ENCODE results near the gene CNOT10.
"Not testable (repeated sequence)": the region's sequence is repeated elsewhere in the genome, so short reads cannot be mapped to it uniquely, and the experiment has no call there.

CNOT10 gene

GRCh38 chr3:32696523-32696922 is 11.5 kb downstream of the CNOT10 start:
- DNase-seq, result no peak

GRCh38 chr3:32698506-32698905 is 13.5 kb downstream of the CNOT10 start:
- DNase-seq, result no peak

DNA sequence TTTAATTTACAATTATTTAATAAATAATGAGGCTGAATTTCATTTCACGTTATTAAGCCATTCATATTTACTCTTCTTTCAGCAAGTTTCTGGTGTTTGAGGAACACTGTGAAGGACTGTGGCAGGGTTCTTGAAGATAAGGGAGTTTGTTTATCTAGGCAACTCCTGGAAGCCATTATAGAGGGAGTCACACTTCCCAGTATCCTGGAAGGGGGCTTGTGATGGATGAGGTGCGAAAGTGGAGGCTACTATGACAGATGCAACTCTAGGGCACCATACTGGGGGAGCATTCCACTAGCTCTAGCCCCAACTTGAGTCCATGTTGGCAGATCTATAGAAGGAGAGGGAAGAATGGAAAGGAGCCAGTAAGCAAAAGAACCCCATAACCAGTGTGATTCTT is 14.4 kb downstream of the CNOT10 start:
- DNase-seq, result no peak

DNA sequence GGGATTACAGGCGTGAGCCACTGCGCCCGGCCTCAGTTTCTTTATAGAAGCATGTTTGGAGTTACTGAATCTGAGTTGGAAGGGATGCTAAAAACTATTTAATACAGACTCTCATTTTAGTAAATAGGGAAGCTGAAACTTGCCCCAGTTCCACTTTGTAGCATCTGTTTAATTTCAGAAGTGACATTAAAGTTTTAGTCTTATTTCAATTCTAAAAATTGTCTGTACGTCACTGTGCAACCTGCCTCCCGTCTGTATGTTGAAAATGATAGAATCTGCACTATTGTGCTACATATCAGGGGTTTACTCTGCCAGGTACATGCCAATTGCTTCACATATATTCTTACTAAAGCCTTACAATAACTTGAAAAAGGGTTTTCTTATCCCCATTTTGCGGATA is 15.3 kb downstream of the CNOT10 start:
- DNase-seq, result no peak

GRCh38 chr3:32703491-32703972 is 18.5 kb downstream of the CNOT10 start:
- DNase-seq, result no peak

- no peak for DNase-seq
Measured at GRCh38 chr3:32705232-32705631, 20.2 kb downstream of the CNOT10 start.

DNA sequence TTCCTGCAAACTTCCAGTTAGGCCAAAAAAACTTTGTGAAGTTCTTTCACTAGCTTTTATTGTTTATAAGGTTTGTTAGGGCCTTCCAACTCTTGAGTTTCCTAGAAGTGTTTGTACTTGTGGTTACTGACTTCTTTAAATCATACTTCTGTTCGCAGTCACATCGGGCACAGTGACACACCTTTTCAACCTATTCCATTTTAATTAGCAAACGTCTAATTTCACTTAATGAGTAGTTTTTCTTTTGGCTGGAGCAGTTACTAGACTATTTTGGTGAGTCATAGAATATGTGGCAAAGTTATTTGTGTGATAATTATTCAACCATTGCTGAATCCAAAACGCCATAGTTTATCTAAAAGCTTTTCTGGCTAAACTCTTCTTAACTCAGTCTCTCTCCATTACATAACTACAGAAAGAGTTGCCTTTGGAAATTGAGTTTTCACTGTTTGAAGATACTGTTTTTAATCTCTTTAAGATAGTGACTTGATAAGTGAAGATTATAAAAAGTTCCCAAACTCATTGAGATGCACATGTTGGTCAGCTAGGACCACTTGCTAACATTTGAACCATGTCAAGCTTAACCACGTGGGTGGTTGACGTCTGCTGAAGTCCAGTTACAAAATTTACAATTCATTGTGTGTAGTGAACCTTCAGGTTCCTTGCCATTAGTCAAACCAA is 21.5 kb downstream of the CNOT10 start:
- DNase-seq, result no peak

DNA sequence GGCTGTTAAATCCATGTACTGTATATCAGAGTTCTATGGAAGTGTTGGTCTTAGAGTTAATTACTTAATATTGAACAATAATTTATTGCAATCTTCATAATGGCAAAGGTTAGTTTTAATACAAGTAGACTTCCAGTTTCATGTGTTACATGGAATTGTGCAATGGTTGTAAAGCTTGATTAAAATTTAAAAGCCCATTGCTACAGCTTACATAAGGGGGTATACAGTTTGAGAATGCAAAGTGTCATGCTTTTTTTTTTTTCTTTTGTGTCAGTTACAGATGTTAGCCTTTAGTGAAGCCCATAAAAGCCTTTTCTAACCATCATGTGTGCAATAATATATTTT is 22.0 kb downstream of the CNOT10 start:
- DNase-seq, result no peak

- no peak for DNase-seq
Measured at GRCh38 chr3:32708672-32709283, 23.8 kb downstream of the CNOT10 start.

DNA sequence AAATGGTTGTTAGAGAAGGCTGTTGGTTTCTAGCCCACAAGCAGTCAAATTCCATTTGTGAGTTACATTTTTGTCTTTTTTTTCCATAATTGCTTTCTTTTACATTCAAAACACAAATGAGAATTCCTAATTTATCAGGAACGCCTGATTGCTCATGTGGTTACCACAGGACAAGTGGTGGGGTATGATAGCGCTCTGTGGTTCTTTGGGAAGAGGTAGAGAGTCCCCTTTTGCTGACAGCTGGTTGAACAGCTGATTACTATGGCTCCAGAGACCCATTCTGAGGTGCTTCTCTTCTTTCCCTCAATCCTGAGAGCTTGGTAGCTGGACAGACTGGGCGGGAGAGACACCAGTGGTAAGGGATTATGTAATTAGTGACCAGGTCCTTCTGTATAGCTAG is 24.4 kb downstream of the CNOT10 start:
- no peak for DNase-seq

DNA sequence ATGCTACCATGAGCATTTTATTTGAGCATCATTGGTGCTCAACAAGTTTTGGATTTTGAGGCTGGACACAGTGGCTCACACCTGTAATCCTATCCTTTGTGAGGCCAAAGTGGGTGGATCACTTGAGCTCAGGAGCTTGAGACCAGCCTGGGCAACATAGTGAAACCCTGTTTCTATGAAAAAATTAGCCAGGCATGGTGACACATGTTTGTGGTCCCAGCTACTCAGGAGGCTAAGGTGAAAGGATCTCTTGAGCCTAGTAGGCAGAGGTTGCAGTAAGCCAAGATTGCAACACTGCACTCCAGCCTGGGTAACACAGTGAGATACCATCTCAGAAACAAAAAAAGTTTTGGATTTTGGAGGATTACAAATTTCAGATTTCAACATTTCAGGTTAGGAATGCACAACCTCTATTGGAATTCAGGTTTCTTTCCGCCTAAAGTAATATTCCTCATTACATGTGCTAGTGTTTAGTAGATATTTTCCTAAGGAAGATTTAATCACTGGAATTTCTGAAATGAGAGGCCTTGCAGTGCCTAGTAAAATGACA is 27.6 kb downstream of the CNOT10 start:
- DNase-seq, result no peak

DNA sequence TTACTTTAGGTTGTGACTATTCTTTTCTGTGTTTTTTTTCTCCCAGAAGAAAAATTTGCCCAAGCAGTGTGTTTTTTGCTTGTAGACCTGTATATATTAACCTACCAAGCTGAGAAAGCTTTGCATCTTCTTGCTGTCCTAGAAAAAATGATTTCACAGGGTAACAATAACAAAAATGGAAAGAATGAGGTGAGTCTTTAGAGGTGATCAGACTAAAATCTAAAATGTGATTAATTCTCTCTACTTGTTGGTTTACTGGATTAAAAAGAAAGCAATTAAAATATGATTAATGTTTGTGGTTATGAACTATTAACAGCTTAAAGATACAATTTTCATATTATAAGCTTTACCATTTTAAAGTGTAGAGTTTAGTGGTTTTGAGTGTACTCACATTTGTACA is 28.2 kb downstream of the CNOT10 start:
- no peak for DNase-seq

DNA sequence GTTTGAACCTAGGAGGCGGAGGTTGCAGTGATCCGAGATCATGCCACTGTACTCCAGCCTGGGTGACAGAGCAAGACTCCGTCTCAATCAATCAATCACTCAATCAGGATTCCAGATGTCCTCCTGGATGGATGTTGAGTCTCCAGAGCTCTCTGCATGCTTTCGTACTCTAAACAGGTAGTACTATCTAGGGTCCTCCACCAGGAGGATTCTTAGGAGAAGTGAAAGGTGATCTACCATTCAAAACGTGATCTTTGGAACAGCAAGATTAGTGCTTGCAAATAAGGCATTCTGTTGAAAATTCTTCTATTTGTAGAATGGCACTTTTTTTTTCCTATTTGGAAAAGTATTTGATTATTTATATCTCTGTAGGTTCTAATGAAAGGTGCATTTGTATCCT is 34.3 kb downstream of the CNOT10 start:
- no peak for DNase-seq

DNA sequence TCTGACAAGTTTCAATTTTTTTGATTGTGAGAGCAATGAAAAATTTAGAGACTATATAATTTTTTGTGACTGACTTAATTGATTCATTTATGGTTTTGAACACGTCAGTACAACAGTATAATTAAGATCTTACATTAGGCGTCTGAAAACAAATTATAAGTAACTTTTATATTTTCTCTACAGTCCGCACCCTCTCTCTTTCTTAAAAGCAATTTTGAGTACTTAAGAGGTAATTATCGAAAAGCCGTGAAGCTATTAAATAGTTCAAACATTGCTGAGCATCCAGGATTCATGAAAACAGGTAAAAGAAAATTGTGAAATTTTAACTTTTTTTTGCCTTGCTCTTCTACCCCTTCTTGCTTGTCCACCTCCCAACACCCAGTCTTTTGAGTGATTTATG is 34.9 kb downstream of the CNOT10 start:
- no peak for DNase-seq

- DNase-seq, result no peak
Measured at GRCh38 chr3:32725721-32726120, 40.7 kb downstream of the CNOT10 start.

- DNase-seq, result peak; percentile 9
Measured at GRCh38 chr3:32733631-32734229, 48.7 kb downstream of the CNOT10 start.

- DNase-seq, result no peak
Measured at GRCh38 chr3:32734756-32735155, 49.8 kb downstream of the CNOT10 start.

DNA sequence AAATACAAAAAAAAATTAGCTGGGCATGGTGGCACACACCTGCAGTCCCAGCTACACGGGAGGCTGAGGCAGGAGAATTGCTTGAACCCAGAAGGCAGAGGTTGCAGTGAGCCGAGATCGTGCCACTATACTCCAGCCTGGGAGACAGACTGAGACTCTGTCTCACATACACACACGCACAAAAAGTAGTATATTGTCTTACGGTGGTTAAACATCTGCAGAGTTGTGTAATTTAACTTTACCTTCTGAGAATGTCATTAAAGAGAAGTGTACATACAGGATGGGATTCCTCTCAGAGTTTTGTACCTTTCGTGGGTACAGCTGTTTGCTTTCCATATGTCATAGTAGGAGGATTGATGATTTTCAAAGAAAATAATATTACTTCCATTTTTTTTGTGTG is 58.5 kb downstream of the CNOT10 start:
- not testable (repeated sequence) for DNase-seq

- no peak for DNase-seq
Measured at GRCh38 chr3:32743934-32744333, 58.9 kb downstream of the CNOT10 start.

- DNase-seq, result no peak
Measured at GRCh38 chr3:32751377-32751776, 66.4 kb downstream of the CNOT10 start.

DNA sequence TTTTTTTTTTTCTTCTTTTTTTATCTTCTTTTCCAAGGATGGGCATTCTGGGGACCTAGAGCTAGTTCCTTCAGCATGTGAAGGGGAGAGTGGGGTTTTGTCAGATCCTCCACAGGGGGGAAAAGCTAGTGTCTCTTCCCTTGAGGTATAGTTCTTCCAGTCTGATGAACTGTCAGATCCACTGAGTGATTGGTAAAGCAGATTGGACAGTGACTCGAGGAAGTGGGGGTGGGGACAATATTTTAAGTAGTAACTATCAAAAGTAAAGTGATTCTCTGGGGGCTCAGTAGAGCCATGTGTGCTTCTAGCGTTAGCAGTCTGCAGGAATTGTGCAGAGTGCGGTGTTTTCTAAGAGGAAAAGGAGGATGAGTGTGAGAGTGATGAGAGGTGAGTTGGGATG is 70.8 kb downstream of the CNOT10 start:
- DNase-seq, result no peak

GRCh38 chr3:32757618-32758374 is 72.8 kb downstream of the CNOT10 start:
- DNase-seq, result no peak

DNA sequence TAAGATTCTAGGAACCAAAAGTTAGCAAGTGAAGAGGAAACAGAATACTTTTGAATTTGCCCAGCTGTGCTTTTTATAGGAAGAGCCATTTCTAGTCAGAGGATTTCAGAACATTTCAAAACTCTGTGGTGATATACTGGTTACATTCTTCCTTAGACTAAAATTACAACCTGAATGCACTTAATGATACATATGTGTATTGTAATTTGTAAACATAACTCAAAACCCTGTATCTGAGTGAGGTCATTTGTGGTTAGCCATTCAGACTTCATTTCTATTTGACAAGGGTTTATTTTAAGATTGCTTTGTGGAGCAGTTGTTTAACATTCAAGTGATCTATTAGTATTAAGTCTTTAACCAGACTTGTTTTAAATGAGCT is 73.4 kb downstream of the CNOT10 start:
- no peak for DNase-seq

Measured in central memory CD4-positive, alpha-beta T cell (primary cell).